Spinal cord (tissue), 10 donors: Measurements from ENCODE around the gene ITGBL1. TPM values are rescaled to one million over a fixed set of nuclear protein-coding genes. Genes with fewer than 3 reads are reported as not detected.

Experiments
- DNase-seq, 6 donors: peaks; one replicate each; pipeline versions ENCODE4 v3.0.0 to v3.0.0-alpha.2; 2013 to 2015; ENCODE audit warnings: low spot score in 6 of 6, low read depth in 4 of 6
- H3K27ac ChIP-seq: one replicate; pipeline ENCODE4 v1.5.1; 2013; ENCODE audit warnings: low read depth, low read length, control low read depth
- H3K27me3 ChIP-seq: one replicate; pipeline ENCODE4 v1.6.1; 2013; ENCODE audit warnings: low read length; ENCODE audit not compliant: control insufficient read depth, insufficient read depth
- H3K36me3 ChIP-seq: one replicate; pipeline ENCODE4 v1.6.1; 2013; ENCODE audit warnings: low read length; ENCODE audit not compliant: control insufficient read depth, insufficient read depth
- H3K4me1 ChIP-seq: one replicate; pipeline ENCODE4 v1.6.1; 2013; ENCODE audit warnings: low read length; ENCODE audit not compliant: control insufficient read depth, insufficient read depth
- H3K4me3 ChIP-seq: one replicate; pipeline ENCODE4 v1.5.1; 2013; ENCODE audit warnings: low read depth, low read length, control low read depth
- H3K9me3 ChIP-seq: one replicate; pipeline ENCODE4 v1.6.1; 2013; ENCODE audit warnings: low read length; ENCODE audit not compliant: control insufficient read depth, insufficient read depth
- WGBS: methylation state at CpG from one replicate; pipeline ENCODE4 v1.1.5; 2013; ENCODE audit warnings: missing lambda C conversion rate; ENCODE audit not compliant: insufficient coverage; 5-methylcytosine and 5-hydroxymethylcytosine counted together
- polyA plus RNA-seq, 2 donors: library from polyadenylated mRNA; unstranded; fragments of 120-200 nt; gene quantifications; one replicate each; pipeline ENCODE4 v1.2.1, GENCODE V29; 2013; ENCODE audit not compliant: insufficient read length in 2 of 2
- total RNA-seq, 2 donors: library from RNA; depleted of rRNA in 1 of 2; stranded (reverse); fragments of 120-200 nt in 1 of 2; fragments of >200 nt in 1 of 2; gene quantifications; one replicate each; pipeline versions ENCODE4 v1.2.3 to v1.2.4, GENCODE V29; 2013 to 2014
- donor health status: healthy.

The ITGBL1 gene
- total and polyA plus RNA-seq, 4 donors: 0.54 to 189 (median 37.8) TPM

DNA sequence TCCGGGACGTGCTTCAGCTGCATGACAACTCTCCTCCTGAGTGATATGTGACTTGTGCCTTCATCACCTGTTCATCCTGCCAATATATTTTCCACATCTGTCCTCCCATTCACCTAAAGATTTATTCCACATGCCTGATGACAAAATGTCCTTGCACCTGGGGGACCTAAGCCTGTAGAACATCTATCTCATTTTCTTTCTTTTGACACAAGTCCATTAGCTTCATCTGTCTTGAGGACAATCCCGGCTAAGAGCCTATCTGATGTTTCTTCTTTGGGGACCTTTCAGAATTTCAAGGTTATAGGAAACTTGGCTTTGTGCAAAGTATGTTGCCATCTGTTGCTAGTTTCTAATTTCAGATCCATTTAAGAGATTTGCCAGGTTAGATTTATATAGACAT lies 41.1 kb downstream of the ITGBL1 start:
- 94% methylated on average over 2 of the region's 3 CpGs for WGBS
- H3K27me3 ChIP-seq: no peaks in the 10 kb centered on the region
- no peak overlapping the region for H3K4me3 ChIP-seq
- H3K9me3 ChIP-seq: no peaks in the 10 kb centered on the region
- H3K36me3 ChIP-seq: no peaks in the 10 kb centered on the region
- DNase-seq: no peak
- no peak overlapping the region for H3K27ac ChIP-seq
- no peaks in the 10 kb centered on the region for H3K4me1 ChIP-seq

DNA sequence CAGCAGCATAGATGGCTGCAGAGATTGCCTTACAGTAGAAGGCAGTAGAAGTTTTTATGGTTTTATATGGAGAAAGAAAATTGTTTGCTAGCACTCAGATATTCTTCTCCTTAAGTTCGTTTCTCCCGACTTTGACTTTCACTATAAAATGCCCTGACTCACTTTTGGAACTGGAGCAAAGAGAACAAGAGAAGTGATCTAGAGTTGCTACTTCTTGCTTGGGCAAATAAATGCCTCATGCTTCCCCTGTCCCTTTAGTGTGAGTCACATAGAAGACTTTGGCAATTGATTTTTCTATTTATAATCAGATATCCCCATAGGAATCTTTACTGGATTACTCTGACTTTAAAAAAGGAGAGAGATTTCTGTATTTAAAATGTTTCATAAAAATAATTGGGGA lies 46.9 kb downstream of the ITGBL1 start:
- Histone ChIP-seq H3K27ac (no peak overlapping the region), H3K4me3 (no peak overlapping the region), H3K27me3 (no peaks in the 10 kb centered on the region), H3K36me3 (no peaks in the 10 kb centered on the region), H3K4me1 (no peaks in the 10 kb centered on the region), H3K9me3 (no peaks in the 10 kb centered on the region)
- WGBS: no CpG with 5 or more reads among the region's 2 CpGs
- no peak for DNase-seq

DNA sequence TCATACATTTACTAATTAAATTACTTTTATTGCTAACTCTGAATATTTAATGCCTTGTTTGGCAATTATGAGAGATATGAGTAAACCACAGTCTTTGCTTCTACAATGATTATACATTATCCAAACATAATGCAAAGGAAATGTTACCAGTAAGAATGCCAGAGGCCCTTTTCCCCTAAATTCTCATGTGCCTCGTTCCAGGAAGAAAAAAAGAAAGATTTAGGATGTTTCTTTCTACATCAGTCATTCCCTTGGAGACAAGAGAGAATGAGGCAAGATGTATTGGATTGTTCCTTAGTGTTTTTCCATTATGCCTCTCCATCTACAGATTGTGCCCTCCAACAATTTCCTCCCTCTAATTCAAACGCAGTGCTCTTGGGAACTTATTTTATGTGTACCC lies 50.1 kb downstream of the ITGBL1 start:
- WGBS: no CpG with 5 or more reads among the region's 2 CpGs
- H3K4me3 ChIP-seq: no peak overlapping the region
- no peaks in the 10 kb centered on the region for H3K27me3 ChIP-seq
- H3K27ac ChIP-seq: no peak overlapping the region
- H3K4me1 ChIP-seq: no peaks in the 10 kb centered on the region
- H3K36me3 ChIP-seq: no peaks in the 10 kb centered on the region
- H3K9me3 ChIP-seq: no peaks in the 10 kb centered on the region
- peak in 1 of 6 donors; percentile 61 for DNase-seq

DNA sequence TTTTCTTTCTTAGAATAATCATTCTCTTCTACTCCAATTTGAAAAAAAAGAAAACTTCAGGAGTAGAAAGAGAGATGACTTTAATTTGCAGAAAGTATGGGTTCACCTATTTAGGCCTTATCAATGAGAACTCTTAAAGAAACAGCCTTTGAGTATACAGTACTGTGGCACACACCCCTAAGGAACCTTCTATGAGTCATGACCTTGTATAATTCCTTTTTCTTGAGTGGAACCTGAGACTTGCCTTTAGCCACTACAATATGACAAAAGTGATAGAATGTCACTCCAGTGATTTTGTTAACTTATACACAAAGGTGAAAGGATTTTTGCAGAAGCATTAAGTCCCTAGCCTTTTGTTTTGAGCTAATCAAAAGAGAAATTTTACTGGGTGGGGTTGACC lies 58.7 kb downstream of the ITGBL1 start:
- Histone ChIP-seq H3K4me1 (no peaks in the 10 kb centered on the region), H3K27ac (no peak overlapping the region), H3K36me3 (no peaks in the 10 kb centered on the region), H3K4me3 (no peak overlapping the region), H3K9me3 (no peaks in the 10 kb centered on the region), H3K27me3 (no peaks in the 10 kb centered on the region)
- DNase-seq: no peak

DNA sequence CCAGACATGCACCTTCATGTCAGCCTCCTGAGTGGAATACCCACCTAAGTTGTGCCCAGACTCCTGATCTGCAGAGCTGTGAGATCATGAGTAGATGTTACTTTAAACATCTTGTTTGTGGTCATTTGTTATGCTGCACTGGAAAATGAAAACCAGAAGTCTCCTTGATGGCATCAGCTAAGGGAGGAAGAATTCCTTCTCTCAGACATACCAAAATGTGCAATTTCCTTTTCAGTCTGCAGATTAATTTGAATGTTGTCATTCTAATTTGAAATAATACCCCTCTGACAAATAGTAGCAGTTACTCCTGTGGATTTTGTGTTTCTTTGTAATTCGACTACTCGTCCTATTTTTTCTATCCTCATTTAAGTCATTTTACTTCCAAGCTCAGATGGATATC lies 59.3 kb downstream of the ITGBL1 start:
- Histone ChIP-seq H3K9me3 (no peaks in the 10 kb centered on the region), H3K27ac (no peak overlapping the region), H3K4me3 (no peak overlapping the region), H3K4me1 (no peaks in the 10 kb centered on the region), H3K27me3 (no peaks in the 10 kb centered on the region), H3K36me3 (no peaks in the 10 kb centered on the region)
- WGBS: no CpG with 5 or more reads among the region's 2 CpGs
- DNase-seq: no peak

DNA sequence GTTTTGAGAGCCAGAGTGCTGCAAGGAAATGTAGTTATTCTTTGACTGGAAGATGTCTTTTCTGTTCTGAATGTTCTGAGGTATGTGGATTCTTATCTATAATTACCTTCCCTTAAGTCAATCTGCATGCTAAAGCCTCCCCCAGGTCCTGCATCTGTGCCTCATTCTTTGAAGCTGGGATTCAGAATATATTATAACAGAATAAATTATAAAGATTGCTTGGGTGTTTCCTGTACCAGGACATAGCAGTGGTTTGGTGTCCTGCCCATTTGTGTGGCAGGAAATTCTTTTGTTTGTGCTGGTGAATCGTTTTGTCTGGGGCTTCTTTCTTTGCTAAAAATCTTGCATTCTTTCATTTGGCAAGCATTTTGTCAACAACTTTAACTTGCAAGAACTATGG lies 60.2 kb downstream of the ITGBL1 start:
- no peak overlapping the region for H3K4me3 ChIP-seq
- no peak for DNase-seq
- no peaks in the 10 kb centered on the region for H3K4me1 ChIP-seq
- no CpG with 5 or more reads among the region's 1 CpG for WGBS
- no peaks in the 10 kb centered on the region for H3K27me3 ChIP-seq
- no peak overlapping the region for H3K27ac ChIP-seq
- H3K9me3 ChIP-seq: no peaks in the 10 kb centered on the region
- no peaks in the 10 kb centered on the region for H3K36me3 ChIP-seq

DNA sequence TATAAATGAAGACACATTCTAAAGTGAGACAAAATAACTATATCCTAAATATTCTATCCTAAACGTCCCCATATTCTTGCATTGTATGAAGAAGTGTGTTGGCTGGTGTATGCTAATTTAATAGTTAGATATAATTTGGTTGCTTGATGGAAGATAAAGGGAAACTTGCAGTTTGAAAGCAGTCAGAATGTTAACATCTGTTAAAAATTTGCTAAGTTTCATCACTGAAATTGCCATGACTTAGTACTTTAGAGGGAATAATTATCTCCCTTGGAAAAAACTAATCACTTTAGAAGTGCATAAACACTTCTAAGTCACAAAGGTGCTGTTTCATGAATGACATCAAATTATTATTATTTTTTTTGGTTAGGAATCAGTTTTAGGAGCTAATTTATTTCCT lies 61.6 kb downstream of the ITGBL1 start:
- DNase-seq: peak in 1 of 6 donors; percentile 28
- Histone ChIP-seq H3K36me3 (no peaks in the 10 kb centered on the region), H3K9me3 (no peaks in the 10 kb centered on the region), H3K4me1 (no peaks in the 10 kb centered on the region), H3K27ac (no peak overlapping the region), H3K4me3 (no peak overlapping the region), H3K27me3 (no peaks in the 10 kb centered on the region)
- WGBS: no CpG with 5 or more reads among the region's 1 CpG

DNA sequence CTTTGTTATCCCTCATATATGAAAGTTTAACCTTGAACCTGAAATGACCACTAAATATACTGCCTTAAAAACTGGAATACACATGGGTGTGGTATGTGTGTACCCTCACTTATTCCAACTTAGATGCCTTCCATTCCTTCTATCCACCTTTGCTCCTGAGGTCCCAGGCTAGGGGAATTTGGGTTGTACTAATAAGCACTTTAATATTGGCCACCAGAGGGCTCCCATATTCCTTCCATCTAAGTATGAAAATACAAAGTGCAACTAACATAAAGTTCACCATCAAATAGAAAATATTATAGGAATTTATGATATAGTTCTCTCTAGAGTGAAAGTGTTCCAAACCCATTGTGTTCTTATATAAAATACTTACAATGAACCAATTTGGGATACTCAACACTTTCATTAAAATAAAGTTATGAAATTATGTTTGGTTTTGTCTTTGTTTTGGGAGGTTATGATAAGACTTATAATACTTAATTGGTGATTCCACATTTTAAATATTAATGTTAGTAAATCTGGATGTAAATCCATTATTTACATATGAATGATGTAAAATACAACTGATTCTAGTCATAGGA lies 62.3 kb downstream of the ITGBL1 start:
- DNase-seq: peak; percentile 26 to 92 (median 46)

DNA sequence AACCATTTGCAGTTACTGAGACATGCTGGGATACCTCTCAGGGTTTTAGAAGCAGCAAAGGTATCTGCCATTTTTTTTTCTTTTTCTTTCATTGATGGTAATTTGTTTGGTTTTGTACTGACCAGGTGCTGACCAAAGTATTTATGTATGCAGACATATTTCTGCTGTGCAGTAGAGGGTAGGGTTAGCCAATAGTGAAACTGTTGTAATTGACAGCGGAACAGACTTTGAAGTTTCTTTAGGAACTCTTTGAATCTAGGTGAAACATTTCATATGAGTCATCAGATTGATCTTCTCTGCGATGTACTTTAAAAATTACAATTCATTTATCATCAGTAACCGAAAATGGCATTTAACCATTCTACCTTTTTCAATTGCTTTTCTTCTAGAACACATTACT lies 63.0 kb downstream of the ITGBL1 start:
- WGBS: 100% methylated on average over 1 of the region's 3 CpGs
- Histone ChIP-seq H3K27me3 (no peaks in the 10 kb centered on the region), H3K27ac (no peak overlapping the region), H3K4me1 (no peaks in the 10 kb centered on the region), H3K36me3 (no peaks in the 10 kb centered on the region), H3K4me3 (no peak overlapping the region), H3K9me3 (no peaks in the 10 kb centered on the region)
- no peak for DNase-seq

More for the DNA sequence above, 62.3 kb downstream of the ITGBL1 start:
- Histone ChIP-seq H3K36me3 (no peaks in the 10 kb centered on the region), H3K9me3 (no peaks in the 10 kb centered on the region), H3K4me1 (no peaks in the 10 kb centered on the region), H3K27ac (no peak overlapping the region), H3K27me3 (no peaks in the 10 kb centered on the region), H3K4me3 (no peak overlapping the region)

DNA sequence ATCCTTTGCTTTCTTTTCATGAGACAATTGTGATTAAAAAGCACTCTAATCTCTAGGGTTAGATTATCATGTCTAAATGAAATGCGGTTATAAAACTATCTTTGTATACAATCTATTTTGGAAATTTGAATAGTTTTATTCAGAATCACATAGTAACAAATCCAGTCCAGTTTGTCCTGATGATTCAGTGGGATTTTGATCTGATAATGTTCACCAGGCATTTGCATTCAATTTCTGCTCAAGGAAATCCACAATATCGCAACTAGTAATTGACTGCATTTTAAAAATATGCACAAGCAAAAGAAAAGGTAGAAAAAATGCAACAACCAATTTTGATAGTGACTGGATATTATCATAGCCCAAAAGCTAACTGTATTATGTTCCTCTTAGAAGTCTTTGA lies 63.8 kb downstream of the ITGBL1 start:
- H3K4me1 ChIP-seq: no peaks in the 10 kb centered on the region
- WGBS: no CpG with 5 or more reads among the region's 2 CpGs

More for the DNA sequence above, 63.8 kb downstream of the ITGBL1 start:
- DNase-seq: no peak
- Histone ChIP-seq H3K9me3 (no peaks in the 10 kb centered on the region), H3K36me3 (no peaks in the 10 kb centered on the region), H3K27me3 (no peaks in the 10 kb centered on the region), H3K27ac (no peak overlapping the region), H3K4me3 (no peak overlapping the region)
